ENCODE results near the gene GIGYF2.

GIGYF2 gene

DNA sequence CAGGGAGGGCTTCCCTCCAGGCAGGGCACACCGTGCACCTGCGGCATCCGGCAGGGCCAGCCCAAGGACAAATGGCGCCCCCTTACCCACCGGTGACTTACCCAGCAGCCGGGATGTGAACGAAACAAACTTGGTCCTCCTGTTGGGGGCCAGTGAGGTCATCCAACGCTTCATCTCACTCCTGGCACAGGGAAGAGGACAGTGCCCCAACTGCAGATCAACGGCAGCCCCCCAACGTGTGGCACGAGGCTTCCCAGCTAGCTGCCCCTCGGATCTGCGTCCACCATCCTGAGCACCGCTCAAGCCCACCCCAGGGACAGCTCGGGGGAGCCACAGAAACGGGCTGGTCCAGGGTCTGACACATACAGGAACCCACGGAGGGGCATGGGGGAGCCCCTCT, 185.0 kb downstream of the GIGYF2 start:
- no peak for DNase-seq

DNA sequence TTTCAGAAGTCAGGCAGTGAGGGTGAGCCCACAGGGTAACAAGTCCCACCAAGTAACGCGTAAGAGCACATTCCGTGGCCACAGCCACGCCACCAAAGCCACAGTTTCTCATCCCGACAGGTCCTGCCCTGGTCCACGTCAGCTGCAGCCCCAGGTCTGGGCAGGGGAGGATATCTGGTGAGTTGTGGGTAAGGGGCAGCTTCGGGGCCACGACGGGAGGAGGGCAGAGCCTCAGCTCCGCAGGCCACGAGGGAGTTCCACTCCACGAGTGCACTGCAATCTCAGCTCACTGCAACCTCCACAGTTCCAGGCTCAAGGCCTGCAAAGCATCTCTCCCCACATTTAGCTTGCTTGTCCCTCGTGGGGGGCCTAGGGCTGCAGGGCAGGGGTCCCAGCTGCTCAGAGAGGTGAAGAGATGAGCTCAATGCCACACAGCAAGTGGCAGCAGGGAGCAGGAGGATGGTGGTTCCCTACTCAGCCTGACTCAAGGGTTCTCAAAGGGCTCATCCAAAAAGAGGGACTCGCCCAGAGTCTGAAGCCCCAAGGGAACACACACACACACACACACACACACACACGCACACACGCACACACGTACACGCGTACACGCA, 185.5 kb downstream of the GIGYF2 start:
- DNase-seq, result no peak

DNA sequence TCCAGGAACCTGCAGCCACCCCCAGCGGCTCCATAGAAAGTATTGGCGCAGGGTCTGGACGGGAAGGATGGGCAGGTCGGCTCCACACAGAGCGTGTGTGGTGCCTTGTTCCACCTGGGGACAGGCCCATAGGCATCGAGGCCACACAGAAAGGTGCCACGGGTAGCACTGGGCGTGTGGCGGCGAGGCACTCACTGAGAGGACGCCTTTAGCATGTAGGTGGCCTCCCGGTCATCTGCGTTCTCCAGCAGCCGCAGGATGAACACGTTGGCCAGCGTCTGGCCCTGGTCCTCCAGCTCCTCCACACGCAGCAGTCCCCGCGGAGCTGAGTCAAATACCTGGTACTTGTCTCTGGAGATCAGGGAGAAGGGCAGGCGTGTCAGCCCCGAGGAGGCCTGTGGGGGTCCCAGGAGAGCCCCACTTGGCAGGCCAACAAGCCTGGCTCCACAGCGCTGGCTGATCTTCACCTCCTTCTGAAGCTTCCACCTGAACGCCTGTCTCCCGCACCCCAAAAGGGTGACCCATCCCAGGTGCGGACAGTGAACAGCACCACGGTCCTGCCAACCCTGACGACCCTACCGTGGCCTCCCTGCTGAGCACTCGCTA, 186.1 kb downstream of the GIGYF2 start:
- no peak for DNase-seq

DNA sequence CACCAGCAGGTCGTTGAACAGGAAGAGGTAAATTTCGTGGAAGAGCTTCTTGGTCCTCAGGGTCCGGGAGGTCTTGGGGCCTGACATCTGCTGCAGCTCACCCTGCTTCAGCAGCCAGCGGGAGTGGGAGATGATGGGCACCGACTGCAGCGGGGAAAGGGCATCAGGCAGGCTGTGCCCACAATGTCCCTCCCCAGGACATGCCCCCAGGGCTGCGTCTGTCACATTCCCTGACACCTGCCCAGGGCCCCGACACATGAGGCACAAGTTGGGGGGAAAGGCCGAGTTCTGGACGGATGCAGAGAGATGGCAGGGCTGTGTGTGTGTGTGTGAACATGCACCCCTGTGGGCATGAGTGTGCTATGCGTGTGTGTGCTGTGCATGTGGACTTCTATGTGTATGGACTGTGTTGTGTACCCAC, 186.9 kb downstream of the GIGYF2 start:
- DNase-seq, result no peak

DNA sequence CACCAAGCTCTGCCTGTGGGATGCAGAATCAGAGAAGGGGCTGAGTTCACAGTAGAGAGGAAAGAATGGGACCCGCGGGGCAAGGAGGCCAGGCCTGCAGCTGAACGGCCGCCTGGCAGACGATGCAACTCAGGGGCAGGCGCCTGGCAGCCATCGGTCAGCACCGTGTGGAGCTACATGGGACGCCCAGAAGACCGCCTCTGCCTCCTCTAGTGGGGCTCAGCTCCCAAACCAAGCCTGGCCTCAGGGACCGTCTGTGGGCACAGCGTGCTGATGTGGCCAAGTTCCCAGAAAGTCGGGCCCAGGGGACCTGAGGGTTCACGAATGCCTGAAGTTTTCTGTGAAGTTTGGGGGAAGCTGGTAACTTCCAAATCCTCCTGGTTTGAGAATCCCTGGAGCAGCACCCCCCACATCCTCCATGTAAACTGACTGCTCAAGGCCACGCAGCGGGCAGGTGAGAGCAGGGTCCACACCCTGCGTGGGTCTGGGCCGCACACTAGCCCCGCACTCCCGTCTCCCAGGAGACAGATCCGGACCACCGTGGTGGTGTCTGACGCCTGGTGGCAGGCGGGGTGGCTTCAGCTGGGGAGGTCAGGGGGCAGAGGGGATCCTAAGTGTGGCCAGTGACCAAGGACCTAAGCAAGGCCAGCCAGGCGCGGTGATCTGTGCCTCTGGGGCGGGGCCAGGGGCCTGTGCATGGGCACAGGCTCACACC, 187.6 kb downstream of the GIGYF2 start:
- DNase-seq, result no peak

DNA sequence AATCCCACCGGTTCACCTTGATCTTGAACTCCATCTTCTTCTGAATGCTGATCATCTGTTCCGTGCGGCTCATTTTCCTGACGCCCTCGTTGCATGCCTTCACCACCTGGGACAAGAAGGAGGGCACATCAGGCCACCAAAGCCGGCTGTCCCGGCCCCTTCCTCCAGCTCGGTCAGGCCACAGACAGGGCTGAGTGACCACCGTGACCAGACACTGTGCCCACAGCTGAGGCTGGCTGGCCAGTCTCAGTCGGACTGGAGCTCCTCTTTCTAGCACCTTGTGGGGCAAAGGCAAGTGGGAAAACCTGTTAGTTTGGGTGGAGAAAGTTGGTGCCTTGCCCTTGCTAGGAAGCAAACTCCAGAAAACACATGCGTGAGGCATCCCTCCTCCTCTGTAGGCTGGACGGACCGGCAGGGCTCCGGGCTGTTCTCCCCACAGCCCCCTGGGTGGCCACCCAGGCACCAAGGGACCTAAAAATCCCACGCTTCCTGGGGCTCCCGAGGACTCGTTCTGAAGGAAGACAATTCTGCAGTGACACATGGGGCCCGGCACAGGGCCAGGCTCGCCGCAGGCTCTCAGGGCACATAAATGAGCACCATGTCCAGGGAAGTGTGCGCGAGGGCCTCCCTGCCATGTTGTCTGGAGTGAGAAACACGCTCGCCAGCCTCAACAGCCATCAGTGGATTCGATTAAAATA, 188.3 kb downstream of the GIGYF2 start:
- no peak for DNase-seq

DNA sequence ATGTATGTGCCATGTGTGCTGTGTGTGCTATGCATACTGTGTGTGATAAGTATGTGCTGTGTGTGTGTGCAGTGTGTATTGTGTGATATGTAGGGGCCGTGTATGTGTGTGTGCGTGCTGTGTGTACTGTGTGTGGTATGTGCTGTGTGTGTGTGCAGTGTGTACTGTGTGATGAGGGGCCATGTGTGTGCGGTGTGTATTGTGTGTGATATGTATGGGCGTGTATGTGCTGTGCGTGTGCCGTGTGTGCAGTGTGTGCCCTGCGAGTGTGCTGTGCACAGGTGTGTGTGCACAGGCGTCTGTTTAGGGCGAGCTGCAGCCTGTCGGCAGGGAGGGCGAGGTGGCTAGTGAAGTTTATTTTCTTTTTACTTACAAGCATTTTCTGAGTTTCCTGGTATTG, 189.0 kb downstream of the GIGYF2 start:
- no peak for DNase-seq

DNA sequence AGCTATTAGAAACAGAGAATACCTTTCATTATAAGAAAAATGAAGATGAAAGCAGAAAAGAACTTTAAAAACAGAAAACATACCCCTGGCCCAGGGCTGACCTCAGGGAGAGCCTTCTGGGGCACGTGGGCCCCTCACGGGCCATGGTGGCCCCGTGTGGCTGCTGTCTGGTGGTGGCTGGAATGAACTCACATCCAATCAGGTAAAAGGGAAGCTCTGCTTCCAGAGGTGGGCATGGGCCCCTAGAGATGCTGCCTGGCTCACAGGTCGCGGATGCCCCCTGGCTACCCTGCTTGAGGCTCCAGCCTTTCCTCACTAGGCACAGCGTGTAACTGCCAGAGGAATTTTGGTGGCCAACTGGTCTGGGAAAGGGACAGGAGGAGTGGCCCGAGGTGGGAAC, 189.5 kb downstream of the GIGYF2 start:
- DNase-seq, result no peak

DNA sequence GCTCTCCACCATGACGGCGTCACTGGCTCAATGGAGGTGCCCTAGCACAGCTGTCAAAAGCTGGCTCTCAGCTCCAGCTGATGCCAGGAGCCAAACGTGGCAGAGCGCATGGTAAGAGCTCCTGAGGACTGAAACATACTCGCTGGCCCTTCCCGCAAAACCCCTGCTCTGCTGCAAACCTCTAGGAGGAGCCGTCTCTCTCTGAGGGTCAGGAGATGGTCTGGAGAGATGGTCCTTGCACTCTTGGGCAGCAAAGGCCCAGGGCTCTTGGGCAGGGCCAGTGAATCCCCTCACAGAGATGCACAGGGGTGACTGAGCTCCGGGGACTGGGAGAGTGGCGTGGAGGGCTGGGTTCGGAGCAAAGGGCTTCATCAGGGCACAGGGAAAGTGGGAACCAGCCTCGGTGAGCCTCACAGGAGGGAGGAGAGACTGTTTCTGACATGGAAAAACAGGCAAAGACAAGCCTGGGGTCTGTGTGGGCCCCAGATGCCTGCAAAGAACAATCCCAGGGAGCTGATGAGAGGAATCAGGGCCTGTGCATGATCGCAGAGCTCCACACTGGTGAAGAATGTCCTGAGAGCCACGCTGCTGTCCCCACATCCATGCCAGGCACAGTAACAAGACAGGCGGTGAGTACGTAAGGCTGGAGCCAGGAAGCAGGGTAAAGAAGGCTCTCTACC, 190.2 kb downstream of the GIGYF2 start:
- DNase-seq, result no peak

DNA sequence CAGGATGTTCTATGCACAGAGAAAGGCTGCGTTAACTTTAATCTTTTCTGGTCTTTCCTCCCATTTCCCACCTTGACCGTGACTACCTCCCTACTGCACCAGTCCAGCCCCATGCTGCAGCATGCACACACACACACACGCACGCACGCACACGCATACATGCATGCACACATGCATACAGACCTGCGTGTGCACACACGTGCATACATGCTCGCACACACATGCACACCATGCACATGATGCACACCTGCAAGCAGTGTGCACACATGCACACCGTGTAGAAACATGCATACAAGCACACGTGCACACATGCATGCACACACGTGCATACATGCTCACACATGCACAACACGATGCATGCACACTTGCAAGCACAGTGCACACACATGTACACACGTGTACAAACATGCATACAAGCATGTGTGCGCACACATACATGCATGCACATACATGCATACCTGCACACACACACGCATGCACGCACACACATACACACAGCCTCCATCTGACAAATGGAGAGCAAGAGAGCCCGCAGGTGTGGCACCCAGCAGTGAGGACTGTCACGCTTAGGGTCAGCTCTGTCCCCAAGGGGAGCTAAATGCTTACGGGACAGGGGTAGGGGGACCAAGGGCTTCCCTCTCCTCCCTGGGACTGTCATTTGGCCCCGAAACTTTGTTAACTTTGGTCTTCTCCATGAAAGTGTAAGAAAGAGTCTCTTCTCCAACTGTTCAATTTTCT, 191.1 kb downstream of the GIGYF2 start:
- DNase-seq, result no peak

DNA sequence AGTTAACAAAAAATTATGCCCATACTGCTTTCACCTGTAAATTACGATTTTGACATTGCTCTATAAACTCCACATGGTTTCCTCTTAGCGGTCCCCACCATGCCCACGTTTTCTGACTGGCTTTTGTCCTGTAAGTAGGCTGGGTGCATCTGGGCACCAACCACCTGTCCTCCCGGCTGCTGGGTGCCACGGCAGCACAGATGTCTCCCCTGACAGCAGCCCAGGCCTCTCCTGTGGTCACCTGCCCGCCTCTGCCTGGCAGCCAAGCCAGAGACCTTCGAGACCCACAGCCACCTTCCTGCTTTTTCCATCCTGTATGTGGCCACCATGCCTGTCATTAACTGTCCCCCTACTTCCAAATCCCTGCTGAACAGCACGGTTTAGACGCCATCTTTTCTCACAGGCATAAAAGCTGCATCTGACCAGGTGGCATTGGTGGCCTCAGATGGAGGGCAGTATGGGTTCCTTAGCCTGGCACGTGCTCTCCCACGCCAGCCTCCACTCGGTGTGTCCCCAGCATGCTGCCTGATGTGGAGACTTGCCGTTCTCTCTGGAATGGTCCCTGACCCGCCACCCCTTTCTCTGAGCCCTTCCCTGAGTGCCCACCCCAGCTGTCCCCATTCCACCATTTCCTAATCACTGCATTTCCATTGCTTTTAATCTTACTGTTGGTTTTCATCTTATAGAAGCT, 191.9 kb downstream of the GIGYF2 start:
- no peak for DNase-seq

DNA sequence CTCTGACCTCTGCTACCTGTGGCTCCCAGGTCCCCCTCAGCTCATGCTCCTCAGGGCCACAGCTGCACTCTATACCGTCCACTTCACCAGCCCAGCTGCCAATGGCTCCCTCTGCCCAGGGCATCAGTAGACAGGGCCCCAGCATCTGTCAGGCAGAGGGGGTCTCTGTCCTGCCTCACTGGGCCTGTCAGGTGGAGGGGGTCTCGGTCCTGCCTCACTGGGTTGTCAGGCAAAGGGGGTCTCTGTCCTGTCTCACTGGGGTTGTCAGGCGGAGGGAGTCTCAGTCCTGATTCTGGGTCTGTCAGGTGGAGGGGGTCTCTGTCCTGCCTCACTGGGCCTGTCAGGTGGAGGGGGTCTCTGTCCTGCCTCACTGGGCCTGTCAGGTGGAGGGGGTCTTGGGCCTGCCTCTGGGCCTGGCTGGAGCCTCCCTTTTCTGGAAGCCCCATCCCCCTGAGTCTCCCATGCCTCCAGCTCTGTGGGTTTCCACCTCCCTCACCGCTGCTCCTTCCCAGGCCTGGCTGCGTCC, 192.8 kb downstream of the GIGYF2 start:
- no peak for DNase-seq

DNA sequence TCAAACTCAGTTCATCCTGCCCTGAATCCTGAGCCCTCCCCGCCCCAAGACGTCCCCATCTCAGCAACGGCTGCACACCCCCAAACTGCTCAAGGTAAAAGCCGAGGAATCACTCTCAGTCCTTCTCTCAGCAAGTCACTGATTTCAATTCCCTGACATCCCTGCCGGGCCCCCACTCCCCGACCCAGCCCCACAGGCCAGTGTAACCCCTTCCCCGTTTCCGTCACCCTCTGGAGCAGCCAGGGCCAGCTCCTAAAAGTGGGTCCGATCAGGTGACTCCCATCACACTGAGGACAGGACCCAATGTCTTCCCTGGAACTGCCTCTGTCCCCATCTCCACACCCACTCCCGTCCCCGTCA, 193.4 kb downstream of the GIGYF2 start:
- DNase-seq, result no peak

DNA sequence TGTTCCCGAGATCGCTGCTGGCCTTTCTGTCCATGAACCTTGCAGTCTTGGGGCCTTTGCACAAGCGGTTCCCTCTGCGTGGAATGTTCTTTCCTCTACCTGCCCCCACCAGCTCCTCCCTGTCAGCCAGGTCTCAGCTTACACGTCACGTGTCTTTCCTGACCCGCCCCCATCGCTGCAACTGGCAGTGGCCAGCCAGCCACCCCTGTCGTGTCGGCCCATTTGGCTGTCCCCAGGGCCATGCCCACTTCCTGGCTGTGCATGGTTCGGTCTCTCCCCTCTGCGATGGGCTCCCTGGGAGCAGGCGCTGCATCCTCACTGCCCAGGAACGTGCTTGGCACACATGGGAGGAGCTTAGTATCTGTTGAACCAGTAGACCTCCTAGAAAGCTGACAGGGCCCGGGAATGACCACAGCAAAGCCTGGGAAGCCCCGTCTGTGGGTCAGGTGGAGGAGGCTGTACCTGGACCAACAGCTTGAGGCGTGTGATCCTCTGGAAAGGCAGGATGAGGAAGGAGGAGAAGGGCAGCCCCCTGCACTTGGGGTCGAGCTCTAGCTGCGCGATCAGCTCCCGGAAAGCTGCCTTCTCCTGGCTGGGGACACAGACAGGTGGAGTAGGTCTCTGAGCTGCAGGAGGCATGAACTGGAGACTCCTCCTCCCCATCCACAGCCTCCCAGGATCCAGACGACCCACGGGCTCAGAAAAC, 193.9 kb downstream of the GIGYF2 start:
- no peak for DNase-seq

DNA sequence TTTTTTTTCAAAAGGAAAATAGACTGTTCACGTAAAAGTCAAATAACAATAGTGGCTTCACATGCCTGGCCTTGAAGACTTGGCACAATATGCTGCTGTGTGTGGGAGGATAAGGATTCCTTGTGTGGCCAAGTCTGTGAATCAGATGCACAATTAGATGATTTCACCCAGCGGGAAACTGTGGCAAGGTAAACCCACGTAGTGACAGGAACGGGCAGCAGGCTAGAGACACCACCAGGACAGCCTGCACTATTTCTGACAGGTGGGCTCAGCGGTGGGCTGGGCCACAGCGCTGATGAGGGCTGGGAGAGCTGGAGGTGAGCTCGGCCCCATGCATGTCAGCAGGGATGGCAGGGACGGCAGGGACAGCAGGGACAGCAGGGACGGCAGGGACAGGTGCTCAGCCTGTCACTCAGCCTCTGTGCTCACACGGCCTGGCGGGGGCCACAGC, 194.5 kb downstream of the GIGYF2 start:
- no peak for DNase-seq

DNA sequence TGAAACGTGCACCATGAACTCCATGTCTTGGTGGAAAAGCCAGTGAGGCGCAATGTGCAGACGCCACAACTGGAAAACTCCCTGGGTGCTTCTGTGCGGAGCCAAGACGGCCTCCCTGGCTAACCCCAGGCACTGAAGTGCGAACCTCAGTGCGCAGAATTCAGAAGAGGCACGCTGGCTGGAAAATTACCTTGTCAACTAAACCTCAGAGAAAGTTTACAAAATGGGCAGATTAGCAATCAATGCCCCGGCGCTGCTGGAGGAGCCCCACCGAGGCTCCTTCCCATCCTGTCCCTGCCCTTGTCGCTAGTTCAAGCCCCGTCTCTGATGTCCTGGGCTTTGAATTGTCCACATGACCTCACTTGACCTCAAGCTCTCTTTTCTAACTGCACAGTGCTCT, 195.1 kb downstream of the GIGYF2 start:
- DNase-seq, result no peak

DNA sequence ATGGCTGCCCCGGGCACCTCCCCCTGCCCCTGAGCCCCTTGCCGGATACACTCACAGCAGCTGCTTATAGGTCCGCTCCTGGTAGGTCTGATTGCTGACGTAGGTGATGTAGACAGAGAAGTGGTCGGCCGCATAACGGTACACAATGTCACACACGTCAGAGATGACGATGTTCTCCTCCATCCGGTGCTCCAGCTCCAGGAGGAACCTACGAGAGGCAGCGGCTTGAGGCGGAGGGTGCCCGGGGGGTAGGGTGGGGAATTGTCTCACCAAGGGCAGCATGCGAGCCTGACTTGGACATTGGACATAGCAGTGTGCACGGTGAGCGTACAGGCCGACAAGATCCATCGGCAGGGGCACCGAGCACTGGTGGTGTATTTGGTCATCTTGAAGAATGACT, 195.7 kb downstream of the GIGYF2 start:
- DNase-seq, result no peak

DNA sequence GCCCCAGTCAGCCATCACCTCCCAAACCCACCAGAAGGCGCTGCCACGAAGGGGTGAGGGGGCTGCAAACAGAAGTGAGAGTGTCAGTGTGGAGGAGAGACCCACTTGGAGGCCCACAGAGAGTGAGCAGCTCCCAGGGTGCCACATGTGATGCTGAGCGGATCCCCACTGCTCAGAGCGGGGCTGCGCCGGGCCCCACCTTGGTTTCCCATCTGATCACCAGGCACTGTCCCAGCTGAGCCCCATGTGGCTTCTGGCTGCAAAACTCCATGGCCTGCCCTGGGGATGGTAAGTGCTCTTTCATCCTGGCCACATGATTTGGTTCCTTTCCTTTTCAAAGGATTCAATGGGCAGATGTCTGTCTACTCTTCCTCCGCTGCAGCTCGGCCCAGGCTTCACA, 196.7 kb downstream of the GIGYF2 start:
- no peak for DNase-seq

DNA sequence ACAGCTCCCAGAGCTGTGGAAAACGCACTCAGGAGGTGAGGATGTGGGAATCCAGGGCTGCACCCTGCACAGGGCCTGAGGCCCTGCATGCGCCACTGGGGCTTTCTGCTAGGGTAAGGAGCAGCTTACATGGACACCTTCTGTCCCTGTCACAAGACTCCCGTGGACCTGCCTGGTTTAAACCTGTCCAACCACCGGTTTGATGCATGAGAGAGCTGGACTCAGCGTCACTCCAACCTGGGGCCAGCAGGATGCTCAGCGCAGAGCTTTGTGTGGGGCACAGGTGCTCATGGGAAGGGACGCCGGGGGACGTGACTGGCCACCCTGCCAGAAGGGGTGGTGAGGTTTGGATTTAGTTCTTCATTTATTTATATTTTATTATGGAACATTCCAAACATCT, 197.1 kb downstream of the GIGYF2 start:
- DNase-seq, result no peak

DNA sequence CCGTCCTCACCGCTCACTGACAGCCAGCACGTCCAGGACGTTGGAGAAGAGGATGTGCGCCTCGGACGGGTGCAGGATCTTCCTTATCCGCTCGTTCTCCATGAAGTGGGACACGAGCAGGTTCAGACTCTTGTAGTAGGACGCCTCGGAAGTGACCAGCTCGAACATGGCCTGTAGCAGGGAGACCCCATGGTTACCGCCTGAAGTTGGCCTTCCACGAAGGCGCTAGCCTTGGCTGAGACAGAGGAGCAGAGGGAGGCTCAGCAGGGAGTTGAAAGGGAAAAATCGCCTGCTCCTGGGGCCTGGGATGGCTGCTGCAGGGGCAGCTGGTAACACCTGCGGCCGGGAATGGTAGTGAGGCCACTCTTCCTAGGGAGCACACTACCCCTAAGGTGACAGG, 197.6 kb downstream of the GIGYF2 start:
- DNase-seq, result no peak

DNA sequence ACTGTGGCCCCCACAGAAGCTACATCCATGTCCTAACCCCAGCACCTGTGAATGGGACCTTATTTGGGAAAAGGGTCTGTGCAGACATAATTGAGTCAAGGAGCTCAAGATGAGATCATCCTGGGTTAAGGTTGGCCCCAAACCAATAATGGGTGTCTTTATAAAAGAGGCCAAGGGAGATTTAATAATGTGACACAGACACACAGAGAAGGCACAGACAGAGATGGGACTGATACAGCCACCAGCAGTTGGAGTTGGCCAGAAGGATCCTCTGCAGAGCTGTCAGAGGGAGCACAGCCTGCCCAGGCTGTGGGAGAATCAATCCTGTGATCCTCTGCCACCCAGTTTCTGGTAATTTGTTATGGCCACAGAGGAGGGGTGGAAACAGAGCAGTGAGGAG, 199.0 kb downstream of the GIGYF2 start:
- DNase-seq, result no peak

Data from T-helper 1 cell (primary cell).